CD14-positive monocyte (primary cell): ENCODE data around the gene SCAMP4. TPM values are rescaled to one million over a fixed set of nuclear protein-coding genes. Genes with fewer than 3 reads are reported as not detected.
A peak's percentile ranks its signal among the peaks of the same experiment; 100 is the strongest.

ENCODE experiments used
- DNase-seq, 3 donors: peaks; one replicate each; pipeline ENCODE4 v3.0.0-alpha.2; 2011 to 2022
- H2AFZ ChIP-seq: 2 replicates; pipeline ENCODE4 v1.6.0; 2012; ENCODE audit warnings: mild to moderate bottlenecking, low read depth, low read length, inconsistent platforms; ENCODE audit not compliant: insufficient read depth, poor library complexity, severe bottlenecking
- H3K27ac ChIP-seq, 2 donors: 1 replicate in 1 of 2; 2 replicates in 1 of 2; pipeline ENCODE4 v1.5.1; 2012 to 2013; ENCODE audit warnings: low read length in 2 of 2, control low read depth in 1 of 2, inconsistent platforms in 1 of 2, low read depth in 1 of 2, mild to moderate bottlenecking in 1 of 2
- H3K27me3 ChIP-seq, 2 donors: one replicate each; pipeline versions ENCODE4 v1.6.0 to v1.6.1; 2011 to 2013; ENCODE audit warnings: low read length in 2 of 2; ENCODE audit not compliant: control insufficient read depth in 2 of 2, insufficient read depth in 2 of 2
- H3K36me3 ChIP-seq, 2 donors: replicated peaks in 1 of 2; 1 replicate in 1 of 2; 2 replicates in 1 of 2; pipeline versions ENCODE4 v1.5.1 to v1.6.1; 2012 to 2013; ENCODE audit warnings: low read length in 2 of 2, control low read depth in 1 of 2, inconsistent platforms in 1 of 2, mild to moderate bottlenecking in 1 of 2; ENCODE audit not compliant: insufficient read depth in 2 of 2, control insufficient read depth in 1 of 2
- H3K4me1 ChIP-seq, 2 donors: 1 replicate in 1 of 2; 2 replicates in 1 of 2; pipeline versions ENCODE4 v1.5.1 to v1.6.1; 2012 to 2013; ENCODE audit warnings: low read length in 2 of 2, control low read depth in 1 of 2, inconsistent platforms in 1 of 2, mild to moderate bottlenecking in 1 of 2, moderate library complexity in 1 of 2; ENCODE audit not compliant: insufficient read depth in 2 of 2, control insufficient read depth in 1 of 2
- H3K4me2 ChIP-seq: replicated peaks from 2 replicates; pipeline ENCODE3; 2012; ENCODE audit warnings: low read length, moderate library complexity, mild to moderate bottlenecking; ENCODE audit not compliant: poor library complexity, severe bottlenecking; ENCODE audit errors: extremely low read depth
- H3K4me3 ChIP-seq, 3 experiments: fragments of 200-600 bp in 1 of 3; sonication (generic) in 1 of 3; replicated peaks in 1 of 3; 1 replicate in 2 of 3; 2 replicates in 1 of 3; pipeline ENCODE4 v1.5.1; 2011 to 2013; ENCODE audit warnings: low read length in 3 of 3, mild to moderate bottlenecking in 3 of 3, control low read depth in 2 of 3, low read depth in 2 of 3, inconsistent platforms in 1 of 3, moderate library complexity in 1 of 3
- H3K79me2 ChIP-seq: 2 replicates; pipeline ENCODE4 v1.6.0; 2012; ENCODE audit warnings: mild to moderate bottlenecking, control low read depth, inconsistent platforms, low read length, moderate library complexity; ENCODE audit not compliant: insufficient read depth
- H3K9ac ChIP-seq: 2 replicates; pipeline ENCODE4 v1.6.0; 2017; ENCODE audit warnings: low read length, mild to moderate bottlenecking; ENCODE audit not compliant: insufficient read depth, poor library complexity, severe bottlenecking
- H3K9me3 ChIP-seq, 2 donors: replicated peaks in 1 of 2; 1 replicate in 1 of 2; 2 replicates in 1 of 2; pipeline versions ENCODE4 v1.5.1 to v1.6.1; 2012 to 2013; ENCODE audit warnings: low read length in 2 of 2, control low read depth in 1 of 2; ENCODE audit not compliant: control insufficient read depth in 1 of 2, insufficient read depth in 1 of 2
- H4K20me1 ChIP-seq: 2 replicates; pipeline ENCODE4 v1.6.0; 2012; ENCODE audit warnings: mild to moderate bottlenecking, low read length, control low read depth, moderate library complexity; ENCODE audit not compliant: insufficient read depth
- H3K27ac Mint-ChIP-seq, 7 donors: one replicate each; pipeline ENCODE4 v1.8.0; 2020; ENCODE audit warnings: mild to moderate bottlenecking in 7 of 7, mixed read lengths in 7 of 7, moderate library complexity in 6 of 7, inconsistent platforms in 2 of 7
- H3K27me3 Mint-ChIP-seq, 3 donors: one replicate each; pipeline ENCODE4 v1.8.0; 2021 to 2022; ENCODE audit warnings: low read depth in 3 of 3, mild to moderate bottlenecking in 3 of 3, mixed read lengths in 3 of 3, moderate library complexity in 3 of 3, inconsistent platforms in 1 of 3
- H3K36me3 Mint-ChIP-seq, 2 donors: one replicate each; pipeline ENCODE4 v1.8.0; 2020; ENCODE audit warnings: mixed read lengths in 2 of 2, inconsistent platforms in 1 of 2, mild to moderate bottlenecking in 1 of 2
- H3K4me1 Mint-ChIP-seq: one replicate; pipeline ENCODE4 v1.8.0; 2020; ENCODE audit warnings: mild to moderate bottlenecking, mixed read lengths
- H3K4me3 Mint-ChIP-seq, 2 donors: one replicate each; pipeline ENCODE4 v1.8.0; 2020; ENCODE audit warnings: mild to moderate bottlenecking in 2 of 2, mixed read lengths in 2 of 2, moderate library complexity in 1 of 2
- H3K9me3 Mint-ChIP-seq, 7 donors: one replicate each; pipeline ENCODE4 v1.8.0; 2020 to 2022; ENCODE audit warnings: mixed read lengths in 7 of 7, mild to moderate bottlenecking in 6 of 7, moderate library complexity in 6 of 7, inconsistent platforms in 2 of 7
- CTCF ChIP-seq: fragments of 200-600 bp; IDR thresholded peaks from one replicate; pipeline ENCODE4 v1.8.0; 2022; ENCODE audit warnings: antibody characterized with exemption, mild to moderate bottlenecking
- WGBS: methylation state at CpG from one replicate; pipeline ENCODE4 v1.1.5; 2013; ENCODE audit warnings: missing lambda C conversion rate; ENCODE audit not compliant: insufficient coverage; 5-methylcytosine and 5-hydroxymethylcytosine counted together
- intact Hi-C, 2 donors: fragments of 100-400 bp; cut with micrococcal nuclease; formaldehyde crosslinking; loops; one replicate each; pipeline versions ENCODE4 v1.15.0 to v1.15.1; 2023
- polyA plus RNA-seq, 3 donors: library from polyadenylated mRNA; depleted of rRNA in 1 of 3; unstranded in 2 of 3; stranded (reverse) in 1 of 3; fragments of 300-500 nt in 2 of 3; fragments of >200 nt in 1 of 3; fragmentation: Illumina TruSeq in 2 of 3; gene quantifications; 1 replicate in 2 of 3; 2 replicates in 1 of 3; pipeline ENCODE4 v1.2.3, GENCODE V29; 2012 to 2021

The SCAMP4 gene
- polyA plus RNA-seq, 3 donors, result 11.9 to 39.4 (median 15.4) TPM

GRCh38 chr19:1872807-1873523 is 32.2 kb upstream of the SCAMP4 start:
- H3K36me3 ChIP-seq, result peaks cover 14 to 27% of the 10 kb centered on the region in 2 donors
- peaks cover 27 to 32% of the 10 kb centered on the region in 2 donors for H3K4me1 ChIP-seq
- H3K9ac ChIP-seq, result no peak overlapping the region
- H3K4me3 Mint-ChIP-seq, result no peak overlapping the region
- no peaks in the 10 kb centered on the region for H3K27me3 ChIP-seq
- peaks cover 25% of the 10 kb centered on the region for H3K4me1 Mint-ChIP-seq
- DNase-seq, result no peak
- no peak overlapping the region for H2AFZ ChIP-seq
- whole genome bisulfite sequencing, result 90% methylated on average over 23 of the region's 25 CpGs
- intact Hi-C loops, result no loop called here
- peaks cover 52% of the 10 kb centered on the region for H4K20me1 ChIP-seq
- no peak overlapping the region for H3K4me2 ChIP-seq
- no peaks in the 10 kb centered on the region for H3K27me3 Mint-ChIP-seq
- H3K4me3 ChIP-seq, result no peak overlapping the region
- H3K9me3 Mint-ChIP-seq, result no peaks in the 10 kb centered on the region
- peak overlapping the region in 5 of 7 donors; percentile 18 to 77 (median 30) for H3K27ac Mint-ChIP-seq
- H3K9me3 ChIP-seq, result no peaks in the 10 kb centered on the region
- H3K79me2 ChIP-seq, result peaks cover 66% of the 10 kb centered on the region
- peak overlapping the region in 1 of 2 donors; percentile 98 for H3K27ac ChIP-seq
- no peak for TF ChIP-seq CTCF
- peaks cover 7 to 21% of the 10 kb centered on the region in 2 donors for H3K36me3 Mint-ChIP-seq

- H3K4me1 Mint-ChIP-seq, result peaks cover 25% of the 10 kb centered on the region
- Histone ChIP-seq H3K4me1 (peaks cover 27 to 32% of the 10 kb centered on the region in 2 donors), H2AFZ (no peak overlapping the region), H3K9ac (no peak overlapping the region), H3K9me3 (no peaks in the 10 kb centered on the region), H4K20me1 (peaks cover 52% of the 10 kb centered on the region), H3K27ac (peak overlapping the region in 1 of 2 donors; percentile 98), H3K4me2 (peak overlapping the region; percentile 84), H3K27me3 (no peaks in the 10 kb centered on the region), H3K79me2 (peaks cover 66% of the 10 kb centered on the region), H3K36me3 (peaks cover 14 to 27% of the 10 kb centered on the region in 2 donors), H3K4me3 (peak overlapping the region in 1 of 3 experiments; percentile 92)
- peaks cover 7 to 26% of the 10 kb centered on the region in 2 donors for H3K36me3 Mint-ChIP-seq
- TF ChIP-seq CTCF, result no peak
- 81% methylated on average over 15 of the region's 29 CpGs for WGBS
- H3K27me3 Mint-ChIP-seq, result no peaks in the 10 kb centered on the region
- DNase-seq, result no peak
- H3K9me3 Mint-ChIP-seq, result no peaks in the 10 kb centered on the region
- H3K4me3 Mint-ChIP-seq, result peak overlapping the region; percentile 72 to 97
- peak overlapping the region; percentile 85 to 97 (median 94) for H3K27ac Mint-ChIP-seq
- intact Hi-C loops, result no loop called here
Measured at GRCh38 chr19:1873524-1874473, 31.4 kb upstream of the SCAMP4 start.
